Mesothelial cell of epicardium (in vitro differentiated cells): ENCODE measurements around the gene NUP188. TPM values are rescaled to one million over a fixed set of nuclear protein-coding genes. Genes with fewer than 3 reads are reported as not detected.

Experiments
- DNase-seq, 2 experiments: peaks; one replicate each; pipeline ENCODE4 v3.0.0; 2021; ENCODE audit warnings: low spot score in 2 of 2; ENCODE audit not compliant: unreplicated experiment in 2 of 2
- H3K27ac Mint-ChIP-seq: 2 replicates; pipeline ENCODE4 v1.8.0; 2021; ENCODE audit warnings: mixed read lengths
- H3K27me3 Mint-ChIP-seq: 2 replicates; pipeline ENCODE4 v1.8.0; 2021; ENCODE audit warnings: low read depth, mixed read lengths
- H3K36me3 Mint-ChIP-seq: 2 replicates; pipeline ENCODE4 v1.8.0; 2021; ENCODE audit warnings: mixed read lengths
- H3K4me1 Mint-ChIP-seq: 2 replicates; pipeline ENCODE4 v1.8.0; 2021; ENCODE audit warnings: mixed read lengths
- H3K4me3 Mint-ChIP-seq: 2 replicates; pipeline ENCODE4 v1.8.0; 2021; ENCODE audit warnings: mild to moderate bottlenecking, moderate library complexity, mixed read lengths
- H3K9me3 Mint-ChIP-seq: 2 replicates; pipeline ENCODE4 v1.8.0; 2021; ENCODE audit warnings: mixed read lengths
- total RNA-seq: library from RNA; stranded (reverse); gene quantifications from 3 replicates; pipeline ENCODE4 v1.2.1, GENCODE V29; 2021
- TF ChIP-seq, protein P1 (sequence below): fragments of 200-600 bp; sonication (generic); IDR thresholded peaks from one replicate; pipeline ENCODE4 v1.5.0; 2021; ENCODE audit warnings: antibody characterized with exemption; ENCODE audit not compliant: unreplicated experiment

NUP188 gene
- total RNA-seq, 1 donor from 2014 or later: 56.6 TPM

DNA sequence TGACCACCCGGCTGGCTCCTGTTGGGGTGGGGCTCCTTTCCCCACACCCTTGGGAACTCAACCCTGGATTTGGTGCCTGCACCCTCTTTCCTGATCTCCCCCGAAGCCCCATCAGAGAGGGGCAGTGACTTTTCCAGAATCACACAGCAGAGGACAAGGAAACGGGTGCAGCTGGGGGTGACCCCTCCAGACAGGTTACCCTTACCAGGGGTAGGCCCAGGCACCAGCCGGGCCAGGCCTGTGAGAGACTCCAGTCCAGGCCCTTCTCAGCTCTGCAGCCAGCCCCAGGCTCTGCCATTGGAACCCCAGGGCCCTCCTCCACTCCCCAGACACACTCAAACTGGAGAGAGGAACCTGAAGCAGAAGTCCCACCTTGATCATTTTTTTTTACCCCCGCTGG, 45.7 kb upstream of the NUP188 start:
- DNase-seq: no peak
- Mint-ChIP-seq H3K4me3 (no peak overlapping the region), H3K36me3 (peaks cover 4% of the 10 kb centered on the region), H3K27me3 (no peaks in the 10 kb centered on the region), H3K9me3 (no peaks in the 10 kb centered on the region), H3K27ac (no peak overlapping the region), H3K4me1 (no peaks in the 10 kb centered on the region)
- TF ChIP-seq, protein P1, sequence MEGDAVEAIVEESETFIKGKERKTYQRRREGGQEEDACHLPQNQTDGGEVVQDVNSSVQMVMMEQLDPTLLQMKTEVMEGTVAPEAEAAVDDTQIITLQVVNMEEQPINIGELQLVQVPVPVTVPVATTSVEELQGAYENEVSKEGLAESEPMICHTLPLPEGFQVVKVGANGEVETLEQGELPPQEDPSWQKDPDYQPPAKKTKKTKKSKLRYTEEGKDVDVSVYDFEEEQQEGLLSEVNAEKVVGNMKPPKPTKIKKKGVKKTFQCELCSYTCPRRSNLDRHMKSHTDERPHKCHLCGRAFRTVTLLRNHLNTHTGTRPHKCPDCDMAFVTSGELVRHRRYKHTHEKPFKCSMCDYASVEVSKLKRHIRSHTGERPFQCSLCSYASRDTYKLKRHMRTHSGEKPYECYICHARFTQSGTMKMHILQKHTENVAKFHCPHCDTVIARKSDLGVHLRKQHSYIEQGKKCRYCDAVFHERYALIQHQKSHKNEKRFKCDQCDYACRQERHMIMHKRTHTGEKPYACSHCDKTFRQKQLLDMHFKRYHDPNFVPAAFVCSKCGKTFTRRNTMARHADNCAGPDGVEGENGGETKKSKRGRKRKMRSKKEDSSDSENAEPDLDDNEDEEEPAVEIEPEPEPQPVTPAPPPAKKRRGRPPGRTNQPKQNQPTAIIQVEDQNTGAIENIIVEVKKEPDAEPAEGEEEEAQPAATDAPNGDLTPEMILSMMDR: no peak

DNA sequence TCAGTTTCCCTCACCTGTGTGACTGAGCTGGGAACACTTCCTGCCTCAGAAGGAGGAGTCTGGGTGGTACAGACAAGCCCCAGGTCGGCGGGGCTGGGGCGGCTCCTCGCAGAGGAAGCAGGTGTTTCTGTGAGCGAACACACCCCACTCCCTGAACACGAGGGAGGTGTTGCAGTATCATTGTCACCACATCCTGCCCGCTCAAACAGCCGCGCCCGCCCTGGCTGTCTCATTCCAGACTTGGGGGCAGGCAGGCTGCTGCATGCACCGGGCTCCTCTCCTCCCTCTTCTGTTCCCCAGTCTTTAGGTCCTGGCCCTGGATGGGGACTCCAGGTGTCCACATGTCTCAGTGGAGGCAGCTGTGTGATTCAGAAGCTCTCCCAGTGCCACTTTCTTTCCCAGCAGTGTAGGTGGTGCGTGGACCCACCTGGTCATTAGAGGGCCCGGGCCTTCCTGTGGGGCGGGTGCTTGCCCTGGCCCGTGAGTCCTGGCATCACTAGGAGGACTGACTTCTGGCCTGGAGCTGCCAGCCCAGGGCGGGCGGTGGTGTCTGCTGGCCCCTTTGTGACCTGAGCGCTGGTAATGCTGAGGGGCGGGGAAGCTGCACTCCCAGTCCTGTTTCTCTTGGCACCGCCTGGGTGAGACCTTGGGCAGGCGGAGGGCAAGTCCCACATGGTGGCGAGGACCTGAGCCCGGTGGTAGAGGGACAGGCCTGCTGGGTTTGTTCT, 45.0 kb upstream of the NUP188 start:
- Mint-ChIP-seq H3K27ac (no peak overlapping the region), H3K27me3 (no peaks in the 10 kb centered on the region), H3K36me3 (peaks cover 6% of the 10 kb centered on the region)

DNA sequence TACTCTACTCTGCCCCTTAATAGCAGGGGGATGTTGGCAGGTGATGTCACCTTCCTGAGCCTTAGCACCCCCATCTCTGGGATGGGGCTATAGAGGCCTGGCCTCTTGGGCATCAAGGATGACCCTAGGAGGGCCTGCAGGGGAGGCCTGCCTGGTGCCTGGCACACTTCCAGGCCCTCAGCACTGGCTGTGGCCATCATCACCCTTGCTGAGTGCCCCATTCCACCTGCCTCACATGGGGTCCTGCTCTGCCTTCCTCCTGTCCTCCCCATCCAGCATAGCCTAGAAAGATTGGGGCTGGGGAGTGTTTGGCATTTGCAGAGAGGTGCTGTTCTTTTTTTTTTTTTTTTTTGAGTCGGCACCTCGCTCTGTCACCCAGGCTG, 44.4 kb upstream of the NUP188 start:
- DNase-seq: no peak
- Mint-ChIP-seq H3K4me3 (no peak overlapping the region), H3K4me1 (no peaks in the 10 kb centered on the region), H3K27me3 (no peaks in the 10 kb centered on the region), H3K9me3 (no peaks in the 10 kb centered on the region), H3K36me3 (peaks cover 12% of the 10 kb centered on the region), H3K27ac (no peak overlapping the region)
- TF ChIP-seq, protein P1: no peak

More for the DNA sequence above, 45.0 kb upstream of the NUP188 start:
- TF ChIP-seq, protein P1: no peak
- H3K9me3 Mint-ChIP-seq: no peaks in the 10 kb centered on the region
- no peaks in the 10 kb centered on the region for H3K4me1 Mint-ChIP-seq
- no peak for DNase-seq
- no peak overlapping the region for H3K4me3 Mint-ChIP-seq

DNA sequence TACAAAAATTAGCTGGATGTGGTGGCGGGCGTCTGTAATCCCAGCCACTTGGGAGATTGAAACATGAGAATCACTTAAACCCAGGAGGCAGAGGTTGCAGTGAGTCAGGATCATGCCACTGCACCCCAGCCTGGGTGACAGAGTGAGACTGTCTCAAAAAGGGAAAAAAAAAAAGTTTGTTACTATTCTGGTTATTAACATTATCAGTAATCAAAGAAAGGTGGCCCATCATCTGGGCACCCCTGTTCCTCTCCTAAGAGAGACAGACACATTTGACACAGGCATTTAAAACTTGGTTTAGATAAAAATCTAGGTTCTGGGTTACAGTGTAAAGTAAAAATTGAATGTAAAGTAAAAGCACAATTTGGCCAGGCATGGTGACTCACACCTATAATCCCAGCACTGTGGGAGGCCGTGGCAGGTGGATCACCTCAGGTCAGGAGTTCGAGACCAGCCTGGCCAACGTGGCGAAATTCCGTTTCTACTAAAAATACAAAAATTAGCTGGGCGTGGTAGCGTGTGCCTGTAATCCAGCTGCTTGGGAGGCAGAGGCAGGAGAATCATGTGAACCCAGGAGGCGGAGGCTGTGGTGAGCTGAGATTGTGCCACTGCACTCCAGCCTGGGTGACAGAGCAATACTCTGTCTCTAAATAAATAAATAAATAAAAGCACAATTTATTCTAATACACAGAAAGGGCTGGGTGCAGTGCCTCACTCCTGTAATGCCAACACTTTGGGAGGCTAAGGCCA, 43.5 kb upstream of the NUP188 start:
- Mint-ChIP-seq H3K36me3 (peaks cover 18% of the 10 kb centered on the region), H3K27ac (no peak overlapping the region), H3K9me3 (no peaks in the 10 kb centered on the region), H3K4me3 (no peak overlapping the region), H3K27me3 (no peaks in the 10 kb centered on the region), H3K4me1 (no peaks in the 10 kb centered on the region)
- no peak for DNase-seq
- TF ChIP-seq, protein P1: no peak

DNA sequence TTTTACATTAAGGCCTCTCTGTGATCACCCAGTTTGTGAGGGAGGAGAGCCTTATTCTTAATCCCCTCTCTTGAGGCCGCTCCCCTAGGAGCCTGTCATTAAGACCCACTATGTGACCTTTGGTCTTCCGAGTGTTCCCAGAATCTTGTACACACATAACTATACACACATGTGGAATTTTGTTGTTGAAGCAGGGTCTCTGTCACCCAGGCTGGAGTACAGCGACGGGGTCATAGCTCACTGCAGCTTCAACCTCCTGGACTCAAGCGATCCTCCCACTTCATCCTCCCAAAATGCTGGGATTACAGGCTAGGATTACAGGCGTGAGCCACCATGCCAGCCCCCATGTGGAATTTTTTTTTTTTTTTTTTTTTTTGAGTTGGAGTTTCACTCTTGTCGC, 41.5 kb upstream of the NUP188 start:
- Mint-ChIP-seq H3K4me1 (no peaks in the 10 kb centered on the region), H3K27me3 (no peaks in the 10 kb centered on the region), H3K4me3 (no peak overlapping the region), H3K27ac (no peak overlapping the region), H3K36me3 (peaks cover 23% of the 10 kb centered on the region), H3K9me3 (no peaks in the 10 kb centered on the region)
- TF ChIP-seq, protein P1: no peak
- no peak for DNase-seq
